K562 (cell line): Measurements from ENCODE around the gene CACNA1S. TPM values are rescaled to one million over a fixed set of nuclear protein-coding genes. Genes with fewer than 3 reads are reported as not detected.
A peak's percentile ranks its signal among the peaks of the same experiment; 100 is the strongest.

ENCODE experiments used
- ATAC-seq: fragments of 200-7000 bp; cut with Tn5 transposase; 3 replicates; pipeline ENCODE4 v1.9.1; 2020; ENCODE audit warnings: moderate library complexity
- BruUV-seq: library from RNA; stranded (reverse); fragments of 400-500 nt; replicated peaks from 2 replicates; lab custom pipeline; 2021; lab: Mats Ljungman, UMichigan
- CTCF ChIA-PET: fragments of 300-600 bp; formaldehyde crosslinking; extraction: SDS; loops from one replicate; lab custom pipeline; 2021; ENCODE audit warnings: low intra/inter-chr PET ratio; lab: Yijun Ruan, JAX
- POLR2A ChIA-PET: fragments of 300-600, 350-650 bp; sonication (Branson Sonifier 250); formaldehyde crosslinking; extraction: SDS; loops from one replicate; lab custom pipeline; 2021; ENCODE audit warnings: antibody characterized with exemption, inconsistent platforms; lab: Yijun Ruan, JAX
- DNase-seq, 4 experiments: peaks; one replicate each; pipeline versions ENCODE4 v3.0.0 to v3.0.0-alpha.2; 2011 to 2018; ENCODE audit warnings: low spot score in 3 of 4, mixed read lengths in 3 of 4; ENCODE audit errors: extremely low read depth in 1 of 4
- FAIRE-seq: peaks from 2 replicates; lab custom pipeline; 2011; peaks lifted over from hg19 to GRCh38; lab: Jason Lieb, UNC
- H2AFZ ChIP-seq: 2 replicates; pipeline ENCODE4 v1.6.0; 2011; ENCODE audit warnings: low read depth, low read length, control low read depth, inconsistent platforms
- H3K27ac ChIP-seq: fragments of 200-600 bp; 3 replicates; pipeline ENCODE4 v1.8.0; 2011; ENCODE audit warnings: low read depth, mild to moderate bottlenecking, control low read depth, inconsistent platforms, low read length, moderate library complexity, mixed read lengths; ENCODE audit errors: extremely low read depth
- H3K27me3 ChIP-seq, 2 experiments: fragments of 300-600 bp in 1 of 2; 2 replicates in 1 of 2; 3 replicates in 1 of 2; pipeline versions ENCODE4 v1.6.0 to v1.8.0; 2011; ENCODE audit warnings: inconsistent platforms in 2 of 2, low read length in 2 of 2, mild to moderate bottlenecking in 1 of 2, mixed read lengths in 1 of 2, moderate library complexity in 1 of 2; ENCODE audit not compliant: control insufficient read depth in 2 of 2, insufficient read depth in 2 of 2
- H3K36me3 ChIP-seq: fragments of 300-600 bp; 3 replicates; pipeline ENCODE4 v1.8.0; 2011; ENCODE audit warnings: mild to moderate bottlenecking, low read length, inconsistent platforms; ENCODE audit not compliant: control insufficient read depth, insufficient read depth
- H3K4me1 ChIP-seq, 2 experiments: fragments of 200-600 bp in 1 of 2; replicated peaks in 1 of 2; 2 replicates in 1 of 2; 3 replicates in 1 of 2; pipeline versions ENCODE4 v1.5.1 to v1.8.0; 2011; ENCODE audit warnings: inconsistent platforms in 2 of 2, low read length in 2 of 2, mild to moderate bottlenecking in 1 of 2, mixed read lengths in 1 of 2, moderate library complexity in 1 of 2; ENCODE audit not compliant: control insufficient read depth in 2 of 2, insufficient read depth in 2 of 2
- H3K4me2 ChIP-seq: 2 replicates; pipeline ENCODE4 v1.6.1; 2011; ENCODE audit warnings: low read length, control low read depth, inconsistent platforms, mixed read lengths; ENCODE audit not compliant: insufficient read depth
- H3K4me3 ChIP-seq: fragments of 200-600 bp; sonication (generic), shearing (Covaris generic); 2 replicates; pipeline ENCODE4 v1.5.1; 2016; ENCODE audit warnings: control low read depth, inconsistent platforms
- H3K79me2 ChIP-seq: fragments of 200-600 bp; 3 replicates; pipeline ENCODE4 v1.8.0; 2011; ENCODE audit warnings: low read length, inconsistent platforms; ENCODE audit not compliant: control insufficient read depth, insufficient read depth
- H3K9ac ChIP-seq, 2 experiments: 2 replicates each; pipeline versions ENCODE4 v1.6.0 to v1.6.1; 2011; ENCODE audit warnings: low read depth in 2 of 2, low read length in 2 of 2, control low read depth in 1 of 2, inconsistent platforms in 1 of 2, mild to moderate bottlenecking in 1 of 2, mixed read lengths in 1 of 2; ENCODE audit not compliant: insufficient read depth in 1 of 2
- H3K9me1 ChIP-seq: one replicate; pipeline ENCODE4 v1.6.0; 2011; ENCODE audit warnings: inconsistent platforms, mild to moderate bottlenecking, low read length, moderate library complexity; ENCODE audit not compliant: control insufficient read depth, insufficient read depth
- H3K9me3 ChIP-seq: replicated peaks from 2 replicates; pipeline ENCODE4 v1.5.1; 2011; ENCODE audit warnings: low read depth, low read length, inconsistent platforms; ENCODE audit not compliant: control insufficient read depth, insufficient read depth
- H4K20me1 ChIP-seq: replicated peaks from 2 replicates; pipeline ENCODE4 v1.6.1; 2011; ENCODE audit warnings: low read length, inconsistent platforms, mixed read lengths; ENCODE audit not compliant: control insufficient read depth, insufficient read depth
- CREB3L1 ChIP-seq: fragments of 450-650 bp; IDR thresholded peaks from 2 replicates; pipeline ENCODE4 v1.6.1; 2014; ENCODE audit warnings: low read depth, mild to moderate bottlenecking, moderate library complexity, borderline replicate concordance
- KLF10 ChIP-seq: fragments of 250-450 bp; sonication (Bioruptor Pico); IDR thresholded peaks from 2 replicates; pipeline ENCODE4 v1.6.1; 2021; ENCODE audit warnings: matching md5 sums
- RBFOX2 ChIP-seq: fragments of 200-400 bp; formaldehyde crosslinking; IDR thresholded peaks from 2 replicates; pipeline ENCODE4 v1.6.1; 2017; ENCODE audit warnings: low read depth, mild to moderate bottlenecking, low read length, moderate library complexity
- REST ChIP-seq, 2 experiments: fragments of 450-650 bp; formaldehyde crosslinking in 1 of 2; IDR thresholded peaks; 2 replicates each; pipeline versions ENCODE4 v1.4.0 to v1.6.1; 2014 to 2020; ENCODE audit warnings: mild to moderate bottlenecking in 2 of 2, borderline replicate concordance in 1 of 2, low read depth in 1 of 2
- WGBS: fragments of 100-300 bp; shearing (Covaris generic); methylation state at CpG from one replicate; pipeline ENCODE4 v1.1.6; 2016; ENCODE audit warnings: low coverage, mixed read lengths; ENCODE audit not compliant: insufficient coverage; ENCODE audit errors: missing lambda C conversion rate; 5-methylcytosine and 5-hydroxymethylcytosine counted together
- in situ Hi-C: fragments of 300-500 bp; cut with MboI; formaldehyde crosslinking; loops from 4 replicates; pipeline ENCODE4 v1.15.0; 2018; ENCODE audit warnings: inconsistent platforms, mixed read lengths
- intact Hi-C: fragments of 100-400 bp; cut with micrococcal nuclease; formaldehyde crosslinking; loops from 2 replicates; pipeline ENCODE4 v1.14.2; 2022
- polyA plus RNA-seq, 8 experiments: library from polyadenylated mRNA; depleted of rRNA in 4 of 8; stranded (reverse) in 5 of 8; unstranded in 3 of 8; fragments of >200 nt; fragmentation: Nextera tagmentation in 2 of 8; fragmentation: Illumina TruSeq in 1 of 8; extraction: Ambion mirVana in 2 of 8; extraction: Trizol in 1 of 8; gene quantifications; 2 replicates each; pipeline versions ENCODE4 v1.2.1 to v1.2.3, GENCODE V29; 2011 to 2014; ENCODE audit warnings: inconsistent platforms in 1 of 8, missing spikeins in 1 of 8
- total RNA-seq, 7 experiments: library from RNA; depleted of rRNA in 6 of 7; stranded (reverse); fragments of >200 nt in 6 of 7; fragmentation: Illumina TruSeq in 2 of 7; extraction: Trizol in 2 of 7; gene quantifications; 2 replicates each; pipeline versions ENCODE4 v1.2.1 to v1.2.3, GENCODE V29; 2011 to 2021; ENCODE audit warnings: low replicate concordance in 1 of 7

CACNA1S gene
- total and polyA plus RNA-seq, 9 of the 15 experiments (the other 6 are each of a cell fraction or from before 2014, with no cell fraction given) = not detected

GRCh38 chr1:201143726-201144635 is 31.8 kb upstream of the CACNA1S start:
- FAIRE-seq = no peak
- POLR2A ChIA-PET = interaction anchor here (0.5 to 2.3 kb wide), 4 partner anchors 9 to 588 kb away, joined by 3 to 14 read pairs (median 4); partner anchors contain the start of gene TMEM9
- intact Hi-C loops = no loop called here
- Histone ChIP-seq H3K9me3 (no peaks in the 10 kb centered on the region), H4K20me1 (peaks cover 9% of the 10 kb centered on the region), H3K4me1 (no peaks in the 10 kb centered on the region), H3K27me3 (no peaks in the 10 kb centered on the region), H3K9ac (no peak overlapping the region), H3K4me3 (no peak overlapping the region), H3K4me2 (no peak overlapping the region), H3K79me2 (no peaks in the 10 kb centered on the region), H3K27ac (no peak overlapping the region), H3K36me3 (peaks cover 99% of the 10 kb centered on the region), H3K9me1 (no peaks in the 10 kb centered on the region), H2AFZ (no peak overlapping the region)
- 87% methylated on average over 17 of the region's 18 CpGs for WGBS
- no TSS peak for BruUV-seq
- DNase-seq = no peak
- ATAC-seq = no peak
- CTCF ChIA-PET = interaction anchor here (1.0 kb wide), 1 partner anchor 79 kb away, joined by 3 read pairs; no protein-coding TSS in a partner anchor
- TF ChIP-seq CREB3L1 (no peak), RBFOX2 (0 out of 2 replicates have a peak, but pooled peaks have one; percentile 8), KLF10 (CRISPR knock-in tag) (no peak), REST (IDR thresholded peaks at IDR 0.05; ENCODE audit: borderline replicate concordance) (no peak), REST (CRISPR knock-in tag; IDR thresholded peaks at IDR 0.05; ENCODE audit: low read depth) (no peak)
- in situ Hi-C loops = no loop called here
